Measurements from ENCODE around the gene KTN1.

Gene KTN1

DNA sequence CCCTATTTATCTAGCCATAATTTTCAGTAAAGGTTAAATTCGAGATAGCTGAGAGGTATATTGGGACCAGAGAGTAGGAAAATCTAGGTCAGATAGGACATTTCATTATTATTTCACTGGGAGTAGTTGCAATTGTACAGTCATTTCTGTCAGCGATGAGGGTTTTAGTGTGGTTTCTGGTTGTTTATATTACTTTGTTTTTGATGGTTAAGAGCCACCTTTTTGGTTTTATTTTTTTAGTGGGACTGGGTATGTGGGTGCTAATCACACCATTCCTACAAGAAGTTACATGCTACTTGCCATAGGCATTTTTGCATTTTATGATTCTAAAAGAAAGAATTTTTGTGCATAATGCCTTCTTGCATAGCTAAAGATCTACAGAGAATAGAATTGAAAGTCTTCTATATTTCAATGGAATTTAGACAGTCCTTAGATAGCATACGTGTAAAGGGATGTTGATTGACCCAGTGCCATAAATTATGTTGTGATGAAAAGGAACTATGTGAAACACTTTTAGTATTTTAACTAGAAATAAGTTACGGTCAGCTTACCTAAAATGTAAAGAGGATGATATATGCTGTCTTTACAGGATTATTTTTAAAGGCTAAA, 85.2 kb downstream of the KTN1 start:
- no peak for DNase-seq (ENCODE audit: low read depth in 1 of 2, low spot score in 1 of 2)

DNA sequence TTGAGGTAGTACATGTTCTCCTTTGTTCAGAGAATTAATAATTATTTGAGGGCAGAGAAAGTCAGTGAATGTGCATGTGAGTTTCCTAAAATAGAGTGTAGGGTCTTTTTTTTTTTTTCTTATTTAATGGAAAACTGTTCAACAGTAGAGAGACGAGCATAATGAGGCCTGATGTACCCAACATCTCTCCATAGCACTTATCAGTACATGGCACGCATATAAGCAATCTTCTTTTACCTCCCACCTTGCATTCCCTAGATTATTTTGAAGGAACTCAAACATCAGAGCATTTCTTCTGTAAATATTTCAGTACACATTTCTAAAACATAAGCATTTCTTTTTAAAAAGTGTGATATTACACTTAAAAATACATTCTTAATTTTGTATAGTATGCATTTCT, 87.8 kb downstream of the KTN1 start:
- no peak for DNase-seq (ENCODE audit: low read depth in 1 of 2, low spot score in 1 of 2)

DNA sequence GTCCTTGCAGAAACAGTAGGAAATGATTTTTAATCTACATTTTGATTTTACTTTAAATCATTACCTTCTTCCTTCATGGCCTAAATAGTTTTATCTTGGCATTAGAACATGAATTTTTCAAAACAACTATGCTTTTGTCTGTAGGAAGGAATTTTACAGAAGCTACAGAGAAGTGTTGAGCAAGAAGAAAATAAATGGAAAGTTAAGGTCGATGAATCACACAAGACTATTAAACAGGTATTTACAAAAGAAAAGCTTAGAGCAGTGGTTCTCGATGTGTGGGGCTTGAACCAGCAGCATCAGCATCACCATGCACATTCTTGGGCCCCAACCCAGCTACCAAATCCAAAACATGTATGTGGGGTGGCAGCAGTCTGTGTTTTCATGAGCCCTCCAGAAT, 91.6 kb downstream of the KTN1 start:
- DNase-seq (ENCODE audit: low read depth in 1 of 2, low spot score in 1 of 2): no peak

DNA sequence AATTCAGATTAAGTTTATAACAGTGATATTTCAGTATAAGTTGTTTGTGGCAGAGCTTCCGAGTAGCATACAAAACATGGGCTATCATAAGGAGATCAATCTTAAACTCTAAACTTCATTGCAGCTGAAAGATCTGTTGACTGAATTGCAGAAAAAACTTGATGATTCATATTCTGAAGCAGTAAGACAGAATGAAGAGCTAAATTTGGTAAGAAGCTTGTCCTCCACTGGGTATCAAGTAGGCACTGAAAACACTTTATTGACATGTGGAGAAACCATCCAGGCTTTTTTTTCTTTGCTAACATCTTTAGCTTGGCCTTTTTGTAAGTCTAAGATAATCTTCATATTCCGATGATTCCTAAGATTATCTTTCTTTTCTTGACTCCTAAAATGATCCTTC, 93.0 kb downstream of the KTN1 start:
- no peak for DNase-seq (ENCODE audit: low read depth in 1 of 2, low spot score in 1 of 2)

DNA sequence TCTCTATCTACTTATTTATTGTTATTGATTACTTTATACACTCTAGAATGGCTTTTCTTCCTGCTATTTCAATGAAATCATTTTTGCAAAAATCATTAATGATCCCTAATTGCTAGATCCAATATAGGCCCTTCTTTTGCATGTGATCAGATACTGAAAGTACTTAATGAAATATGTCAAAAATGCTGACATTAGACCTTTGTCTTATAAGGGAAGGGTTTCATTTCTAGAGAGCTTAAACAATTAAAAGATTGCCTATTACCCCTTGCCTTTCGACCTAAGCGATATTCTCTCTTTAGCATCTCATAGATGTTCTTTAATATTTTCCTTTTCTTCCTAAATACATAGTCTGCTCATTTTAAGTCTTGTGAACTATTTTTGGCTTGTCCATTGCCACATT, 101.1 kb downstream of the KTN1 start:
- DNase-seq (ENCODE audit: low read depth in 1 of 2, low spot score in 1 of 2): no peak

DNA sequence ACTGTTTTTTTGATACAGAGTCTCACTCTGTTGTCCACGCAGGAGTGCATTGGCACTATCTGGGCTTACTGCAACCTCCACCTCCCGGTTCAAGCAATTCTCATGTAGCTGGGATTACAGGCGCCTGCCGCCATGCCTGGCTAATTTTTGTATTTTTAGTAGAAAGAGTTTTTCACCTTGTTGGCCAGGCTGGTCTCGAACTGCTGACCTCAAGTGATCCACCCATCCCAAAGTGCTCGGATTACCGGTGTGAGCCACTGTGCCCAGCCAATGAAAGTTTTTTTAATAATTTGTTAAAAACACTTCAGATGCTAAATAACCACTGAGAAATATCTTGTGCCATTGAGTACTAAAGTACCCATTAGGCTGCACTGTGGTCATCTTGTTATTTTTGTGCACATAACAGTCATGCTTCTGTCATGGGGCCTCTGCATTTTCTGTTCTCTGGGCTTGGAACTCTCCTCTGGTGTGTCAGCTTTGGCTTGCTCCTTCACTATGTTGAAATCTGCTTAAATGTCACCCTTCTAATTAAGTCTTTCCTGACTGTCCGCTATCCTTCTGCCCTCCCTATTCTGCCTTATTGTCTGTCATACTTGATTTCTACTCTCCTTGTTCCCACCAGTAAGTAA, 105.1 kb downstream of the KTN1 start:
- DNase-seq (ENCODE audit: low read depth in 1 of 2, low spot score in 1 of 2): no peak

DNA sequence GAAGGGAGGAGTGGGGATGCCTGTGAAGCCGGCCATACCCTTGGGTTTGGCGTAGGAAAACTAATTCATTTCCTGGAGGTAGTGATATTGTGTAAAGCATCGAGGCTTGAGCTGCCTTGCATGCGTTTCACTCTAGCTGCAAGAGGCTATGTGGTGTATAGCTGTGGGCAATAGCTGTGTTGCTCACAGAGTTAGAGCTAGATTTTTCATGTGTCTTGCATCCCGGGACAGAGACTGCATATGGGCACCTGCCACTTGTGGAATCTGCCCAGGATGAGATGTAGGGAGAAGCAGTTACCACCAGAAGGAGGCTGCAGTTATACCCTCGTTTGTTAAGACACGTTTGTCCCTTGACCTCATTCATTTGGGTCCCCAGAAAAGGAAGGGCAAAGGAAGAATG, 106.7 kb downstream of the KTN1 start:
- no peak for DNase-seq (ENCODE audit: low read depth in 1 of 2, low spot score in 1 of 2)

DNA sequence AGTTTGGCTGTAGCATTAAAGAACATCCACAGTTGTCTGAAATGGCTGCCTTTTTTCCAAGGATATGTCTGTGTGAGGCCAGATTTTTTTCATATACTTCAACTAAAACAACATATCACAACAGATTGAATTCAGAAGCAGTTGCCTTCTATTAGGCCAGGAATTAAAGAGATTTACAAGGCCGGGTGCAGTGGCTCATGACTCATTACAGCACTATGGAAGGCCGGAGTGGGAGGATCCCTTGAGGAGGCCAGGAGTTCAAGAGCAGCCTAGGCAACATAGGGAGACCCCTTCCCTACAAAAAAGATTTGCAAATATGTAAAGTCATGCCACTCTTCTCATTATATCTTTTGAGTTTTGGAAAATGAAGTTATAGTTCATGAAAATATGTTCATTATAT, 108.6 kb downstream of the KTN1 start:
- DNase-seq (ENCODE audit: low read depth in 1 of 2, low spot score in 1 of 2): no peak

DNA sequence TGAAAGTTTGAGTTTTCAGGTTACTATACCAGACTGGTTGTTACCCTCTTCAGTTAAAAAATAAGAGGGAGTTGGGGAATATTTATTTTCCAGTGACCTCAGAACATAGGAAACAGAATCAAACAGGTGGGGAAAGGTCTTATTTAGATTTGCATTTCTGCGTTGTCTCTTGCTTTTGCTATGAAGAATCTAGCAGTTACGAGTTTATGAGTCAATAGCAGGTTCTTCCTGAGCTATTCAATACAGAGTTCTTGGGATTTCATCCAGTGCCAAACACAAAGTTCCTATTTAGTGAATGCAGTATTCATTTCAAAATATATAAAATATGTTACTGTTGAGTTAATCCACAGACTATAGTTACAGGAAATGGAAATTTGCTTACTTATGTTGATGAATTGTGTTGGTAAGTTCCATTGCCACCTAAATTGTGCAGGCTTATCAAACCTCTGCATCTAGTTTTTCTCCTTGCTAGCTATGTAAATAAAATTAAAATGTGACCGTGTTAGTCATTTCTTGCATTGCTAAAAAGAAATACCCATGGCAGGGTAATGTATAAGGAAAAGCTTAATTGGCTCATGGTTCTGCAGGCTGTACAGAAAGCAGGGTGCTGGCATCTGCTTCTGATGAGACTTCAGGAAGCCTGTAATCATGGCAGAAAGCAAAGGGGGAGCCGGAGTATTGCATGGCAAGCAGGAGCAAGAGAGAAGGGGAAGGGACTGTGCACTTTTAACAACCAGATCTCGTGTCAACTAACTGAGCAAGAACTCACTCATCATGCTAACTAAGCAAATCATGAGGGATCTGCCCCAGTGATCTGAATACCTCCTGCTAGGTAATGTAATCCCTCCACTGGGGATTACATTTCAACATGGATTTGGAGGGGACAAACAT, 110.2 kb downstream of the KTN1 start:
- DNase-seq (ENCODE audit: low read depth in 1 of 2, low spot score in 1 of 2): no peak

DNA sequence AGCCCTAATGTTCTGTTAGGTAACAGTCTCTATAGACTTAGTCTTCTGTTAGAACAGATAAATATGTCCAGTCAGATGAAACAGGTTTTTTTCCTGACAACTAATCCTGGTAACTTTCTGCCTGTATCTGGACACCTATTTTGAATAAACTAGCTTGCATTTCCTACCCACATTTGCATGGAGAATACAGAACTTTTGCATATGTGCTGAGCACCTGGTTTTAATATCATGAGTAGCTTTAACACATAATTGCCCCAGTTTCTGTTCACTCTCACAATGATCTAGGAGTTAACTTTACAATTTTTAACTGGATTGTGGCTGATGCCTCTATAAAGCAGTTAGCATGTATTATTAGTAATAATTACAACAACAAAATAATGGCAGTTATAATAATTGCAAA, 111.7 kb downstream of the KTN1 start:
- DNase-seq (ENCODE audit: low read depth in 1 of 2, low spot score in 1 of 2): no peak

DNA sequence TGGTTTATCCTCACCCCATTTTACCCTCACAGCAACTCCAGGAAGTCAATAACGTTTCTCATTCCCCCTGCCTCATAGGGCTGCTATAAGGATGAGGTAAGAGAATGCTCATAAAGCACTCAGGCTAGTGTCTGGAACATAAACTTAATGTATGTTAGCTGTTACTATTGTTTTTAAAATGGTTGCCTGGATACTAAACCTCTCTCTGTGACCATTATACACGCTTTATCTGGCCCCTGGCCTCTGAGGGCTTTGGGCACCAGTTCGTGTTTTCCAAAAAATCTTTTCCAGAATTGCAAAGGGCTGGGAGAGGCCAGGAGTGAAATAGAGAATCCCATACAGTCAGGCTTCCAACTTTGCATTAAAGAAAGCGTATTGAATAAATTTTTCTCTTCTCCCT, 113.9 kb downstream of the KTN1 start:
- no peak for DNase-seq (ENCODE audit: low read depth in 1 of 2, low spot score in 1 of 2)

DNA sequence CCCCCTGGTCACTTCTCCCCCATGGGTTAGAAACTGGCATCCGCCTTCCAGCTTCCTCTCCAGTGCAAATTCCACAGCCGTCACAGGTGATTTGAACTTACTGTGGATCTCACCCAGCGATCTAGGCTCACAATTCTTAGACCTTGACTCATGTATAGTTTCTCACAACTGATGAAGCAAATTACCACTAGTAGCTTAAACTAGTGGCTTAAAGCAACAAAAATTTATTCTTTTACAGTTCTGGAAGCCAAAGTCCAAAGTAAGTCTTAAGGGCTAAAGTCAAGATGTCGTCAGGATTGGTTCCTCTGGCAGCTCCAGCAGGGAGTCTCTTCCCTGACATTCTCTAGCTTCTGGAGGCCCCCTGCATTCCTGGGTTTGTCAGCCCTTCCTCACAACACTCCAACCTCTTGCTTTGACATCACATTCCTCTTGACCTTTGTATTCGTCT, 117.4 kb downstream of the KTN1 start:
- no peak for DNase-seq (ENCODE audit: low read depth in 1 of 2, low spot score in 1 of 2)

DNA sequence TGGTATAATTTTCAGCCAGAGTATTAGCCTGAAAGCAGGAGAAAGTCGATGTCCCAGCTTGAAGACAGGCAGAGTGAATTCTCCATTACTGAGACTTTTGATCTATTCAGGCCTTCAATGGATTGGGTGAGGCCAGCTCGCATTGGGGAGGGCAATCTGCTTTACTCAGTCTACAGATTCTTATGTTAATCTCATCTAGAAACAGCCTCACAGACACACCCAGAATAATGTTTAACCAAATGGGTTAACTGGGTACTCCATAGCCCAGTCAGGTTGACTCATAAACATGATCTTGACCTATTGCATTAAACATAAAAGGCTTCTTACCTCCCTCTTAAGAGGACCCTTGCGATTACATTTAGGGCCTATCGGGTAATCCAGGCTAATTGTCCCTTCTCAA, 118.0 kb downstream of the KTN1 start:
- DNase-seq (ENCODE audit: low read depth in 1 of 2, low spot score in 1 of 2): no peak

DNA sequence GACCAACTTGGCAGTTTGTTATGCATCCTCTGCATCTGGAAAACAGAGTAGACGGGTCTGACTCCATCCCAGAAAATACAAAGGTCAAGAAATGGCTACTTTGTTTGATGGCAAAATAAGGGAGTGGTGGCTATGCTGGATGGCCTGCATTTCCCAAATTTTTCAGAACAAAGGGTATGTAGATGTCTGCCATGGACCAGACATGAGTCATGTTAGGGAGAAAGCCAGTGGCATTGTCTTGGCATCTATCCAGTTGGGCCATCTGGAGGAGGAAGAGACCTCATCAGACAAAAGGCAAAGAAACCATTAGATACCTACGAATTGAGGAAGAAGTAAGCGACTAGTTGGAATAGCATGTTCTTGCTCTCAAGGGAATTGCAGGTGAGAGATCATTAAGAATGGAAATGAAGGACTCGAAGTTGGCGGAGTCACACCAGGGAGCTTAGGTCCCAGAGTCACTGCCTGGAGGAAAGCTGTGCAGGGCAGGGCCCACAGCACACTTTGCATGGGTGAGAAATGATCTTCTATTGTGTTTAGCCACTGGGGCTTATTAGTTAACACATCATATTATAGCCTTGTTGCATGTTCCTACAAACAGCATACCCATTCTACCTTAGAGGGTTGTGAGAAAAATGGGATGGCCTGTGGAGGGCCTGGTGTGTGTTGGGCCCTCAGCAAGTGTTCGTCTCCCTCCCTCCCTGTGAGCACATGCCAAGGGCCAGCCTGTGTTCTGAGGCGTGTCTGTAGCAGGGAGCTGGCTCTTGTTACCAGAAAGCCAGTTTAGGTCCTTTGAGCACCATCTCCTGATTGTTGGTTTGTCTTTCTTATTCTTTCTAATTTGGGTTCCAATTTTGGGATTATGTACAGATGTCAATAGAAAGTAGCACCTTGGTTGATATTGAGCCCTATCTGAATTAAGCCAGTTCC, 119.4 kb downstream of the KTN1 start:
- DNase-seq (ENCODE audit: low read depth in 1 of 2, low spot score in 1 of 2): no peak

DNA sequence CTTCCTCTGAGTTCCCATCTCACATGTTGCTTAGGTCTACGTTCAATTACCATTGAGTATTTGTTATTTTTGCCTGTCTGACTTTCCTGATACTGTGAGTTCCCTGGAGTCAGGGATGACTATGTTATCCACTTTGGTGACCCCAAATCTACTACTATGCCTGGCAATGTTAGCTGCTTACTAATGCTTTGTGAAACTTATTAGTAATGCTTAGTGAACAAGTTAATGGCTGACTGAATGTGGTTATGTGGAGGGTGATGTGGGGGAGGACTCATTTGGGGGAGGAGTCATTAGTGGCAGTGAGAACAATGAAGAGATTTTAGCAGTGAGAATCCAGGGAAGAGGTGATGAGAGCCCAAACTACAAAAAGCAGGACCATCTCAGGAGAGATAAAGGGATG, 121.6 kb downstream of the KTN1 start:
- DNase-seq (ENCODE audit: low read depth in 1 of 2, low spot score in 1 of 2): no peak

DNA sequence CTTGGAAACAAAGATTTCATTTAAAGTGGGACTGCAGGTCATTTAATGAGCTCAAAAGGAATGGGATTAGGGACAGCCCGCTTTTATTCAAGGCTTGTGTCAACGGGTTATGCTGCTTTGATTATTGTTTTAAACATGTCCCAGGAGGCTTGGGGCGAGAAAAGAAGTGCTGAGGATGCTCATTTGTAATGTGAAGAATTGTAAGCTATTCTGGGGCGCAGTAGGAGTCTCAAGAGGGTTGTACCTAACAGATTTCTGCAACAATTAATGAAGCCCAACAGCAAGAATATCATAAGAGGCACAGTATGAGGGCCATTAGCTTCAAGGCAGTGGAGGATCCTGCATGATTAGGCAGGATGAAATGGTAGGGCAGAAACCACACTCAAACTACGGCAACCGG, 122.5 kb downstream of the KTN1 start:
- no peak for DNase-seq (ENCODE audit: low read depth in 1 of 2, low spot score in 1 of 2)

DNA sequence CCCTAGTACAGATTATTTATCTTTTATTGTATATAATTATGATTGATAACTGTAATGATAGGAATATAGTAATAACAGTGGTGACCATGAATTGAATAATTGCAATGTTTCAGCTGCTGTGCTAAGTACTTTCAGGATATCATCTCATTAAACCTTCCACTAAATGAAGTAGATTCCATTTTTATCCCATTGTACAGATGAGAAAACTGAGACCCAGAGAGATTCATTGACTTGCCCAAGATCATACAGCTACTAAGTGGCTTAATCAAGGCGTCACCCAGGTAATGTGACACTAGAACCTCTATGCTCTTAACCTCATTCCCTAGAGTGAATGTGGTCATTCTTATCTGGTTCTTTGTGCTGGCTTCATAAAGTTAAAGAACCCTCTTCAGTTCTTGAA, 124.6 kb downstream of the KTN1 start:
- no peak for DNase-seq (ENCODE audit: low read depth in 1 of 2, low spot score in 1 of 2)

DNA sequence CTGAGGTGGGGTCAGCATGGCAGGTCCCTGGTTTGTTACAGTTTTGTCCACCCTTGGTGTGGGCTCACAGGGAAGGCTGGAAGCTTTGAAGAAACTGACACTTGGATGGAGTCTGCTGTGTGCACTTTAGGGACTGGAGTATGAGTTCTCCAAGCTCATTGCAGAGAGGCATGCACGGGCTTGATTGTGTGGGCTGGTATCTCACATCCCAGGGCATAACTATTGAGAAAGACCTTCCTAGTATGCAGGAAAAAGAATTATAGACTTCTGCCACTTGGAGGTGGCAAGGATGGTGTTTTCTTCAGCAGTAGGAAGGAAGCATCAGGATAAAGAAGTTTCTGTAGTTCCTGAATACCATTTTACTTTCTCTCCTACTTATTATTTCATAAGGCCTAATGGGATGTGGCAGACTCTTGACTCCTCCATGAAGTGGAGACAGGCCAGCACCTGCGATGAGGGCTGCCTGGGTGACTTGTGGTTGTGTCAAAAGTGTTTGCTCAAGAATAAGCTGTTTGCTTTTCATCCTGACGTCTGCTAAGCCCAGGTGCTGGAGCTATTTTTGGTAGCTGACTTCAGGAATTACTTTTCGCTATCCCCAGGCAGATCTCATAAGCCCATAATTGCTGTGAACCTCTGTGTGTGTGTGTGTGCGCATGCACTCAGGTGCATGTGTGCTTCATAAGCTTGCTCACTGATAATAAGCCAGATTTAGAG, 125.8 kb downstream of the KTN1 start:
- DNase-seq (ENCODE audit: low read depth in 1 of 2, low spot score in 1 of 2): no peak

DNA sequence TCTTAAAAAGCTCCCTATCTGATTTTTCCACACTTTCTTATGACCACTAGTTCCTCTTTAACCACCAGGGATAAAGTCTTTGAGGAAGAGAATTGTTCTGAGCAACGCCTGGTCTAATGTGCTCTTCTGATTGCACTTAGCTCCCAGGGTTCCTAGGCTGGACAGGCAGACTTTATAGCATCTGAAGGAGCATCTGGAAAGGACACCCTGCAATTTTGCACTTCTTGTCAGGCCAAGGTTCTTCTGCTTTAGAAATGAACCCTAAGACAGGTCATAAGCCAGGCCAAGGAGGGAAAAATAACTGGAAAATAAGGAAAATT, 126.3 kb downstream of the KTN1 start:
- DNase-seq (ENCODE audit: low read depth in 1 of 2, low spot score in 1 of 2): no peak

DNA sequence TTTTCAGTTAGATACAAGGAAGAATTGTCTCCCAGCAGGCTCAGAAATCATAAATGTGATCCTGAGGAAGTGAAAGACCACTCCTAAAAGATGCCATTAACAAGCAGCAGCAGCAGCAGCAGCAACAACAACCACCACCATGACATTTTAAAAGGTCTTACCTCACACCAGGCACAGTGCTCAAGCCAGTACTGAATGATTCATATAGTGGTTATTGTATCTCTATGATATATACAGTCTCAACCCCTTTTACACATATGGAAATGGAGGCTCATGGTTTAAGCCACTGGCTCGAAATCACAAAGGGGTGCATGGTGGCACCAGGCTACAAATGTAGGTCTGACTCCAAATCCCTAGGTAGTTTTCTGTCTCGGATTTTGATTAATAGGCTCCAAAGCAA, 126.9 kb downstream of the KTN1 start:
- DNase-seq (ENCODE audit: low read depth in 1 of 2, low spot score in 1 of 2): no peak

DNA sequence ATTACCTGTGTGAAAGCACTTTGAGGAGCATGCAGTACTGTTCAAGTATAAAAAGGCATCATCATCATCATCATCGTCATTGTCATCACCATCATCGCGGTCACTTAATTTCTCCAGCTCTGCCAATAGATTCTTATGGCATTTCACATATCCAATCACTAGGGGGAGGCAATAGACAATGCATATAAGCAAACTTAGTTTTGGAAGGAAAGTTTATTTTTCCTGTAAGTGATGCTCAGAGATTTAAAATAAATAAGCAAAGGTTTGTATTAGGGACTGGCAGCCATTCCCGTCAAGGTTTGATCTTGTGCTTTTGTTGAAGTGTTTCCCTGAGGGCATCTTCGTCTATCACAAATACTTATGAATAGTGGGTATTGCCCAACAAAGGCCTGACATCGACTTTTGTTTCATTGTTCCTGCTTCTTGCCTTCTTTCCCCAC, 127.4 kb downstream of the KTN1 start:
- DNase-seq (ENCODE audit: low read depth in 1 of 2, low spot score in 1 of 2): no peak
